NCI-H524 (cell line): Measurements from ENCODE around the gene TMIE.

Experiments used
- DNase-seq, 2 experiments: peaks; one replicate each; lab custom pipeline; 2025; lab: John Stamatoyannopoulos, UW

The TMIE gene

GRCh38 chr3:46701181-46701939 is at the start of gene TMIE:
TMIE (plus strand) TSS chr3:46701392; CDS start chr3:46701488, 96 bp downstream.
- peak in 1 of 2 experiments; percentile 37 for DNase-seq

GRCh38 chr3:46655271-46655670 is 45.9 kb upstream of the TMIE start:
- DNase-seq, result no peak

- DNase-seq, result peak; percentile 66 to 72
Measured at GRCh38 chr3:46656778-46657556, 44.2 kb upstream of the TMIE start.

GRCh38 chr3:46659285-46659684 is 41.9 kb upstream of the TMIE start:
- no peak for DNase-seq

GRCh38 chr3:46660003-46660402 is 41.2 kb upstream of the TMIE start:
- DNase-seq, result no peak

- DNase-seq, result peak in 1 of 2 experiments; percentile 32
Measured at GRCh38 chr3:46660543-46661523, 40.4 kb upstream of the TMIE start.

GRCh38 chr3:46661776-46662766 is 39.1 kb upstream of the TMIE start:
- no peak for DNase-seq

- DNase-seq, result no peak
Measured at GRCh38 chr3:46662771-46663551, 38.2 kb upstream of the TMIE start.

- DNase-seq, result peak; percentile 41 to 76
Measured at GRCh38 chr3:46663591-46664135, 37.5 kb upstream of the TMIE start.

- no peak for DNase-seq
Measured at GRCh38 chr3:46664188-46664970, 36.8 kb upstream of the TMIE start.

GRCh38 chr3:46664971-46665762 is 36.0 kb upstream of the TMIE start:
- no peak for DNase-seq

GRCh38 chr3:46665763-46666452 is 35.3 kb upstream of the TMIE start:
- DNase-seq, result no peak

- DNase-seq, result no peak
Measured at GRCh38 chr3:46666453-46666845, 34.7 kb upstream of the TMIE start.

GRCh38 chr3:46667061-46667621 is 34.1 kb upstream of the TMIE start:
- DNase-seq, result no peak

- DNase-seq, result no peak
Measured at GRCh38 chr3:46667657-46668056, 33.5 kb upstream of the TMIE start.

GRCh38 chr3:46668116-46668515 is 33.1 kb upstream of the TMIE start:
- no peak for DNase-seq

GRCh38 chr3:46668591-46668990 is 32.6 kb upstream of the TMIE start:
- DNase-seq, result no peak
